ENCODE measurements around the gene DUSP5.

DUSP5 gene

DNA sequence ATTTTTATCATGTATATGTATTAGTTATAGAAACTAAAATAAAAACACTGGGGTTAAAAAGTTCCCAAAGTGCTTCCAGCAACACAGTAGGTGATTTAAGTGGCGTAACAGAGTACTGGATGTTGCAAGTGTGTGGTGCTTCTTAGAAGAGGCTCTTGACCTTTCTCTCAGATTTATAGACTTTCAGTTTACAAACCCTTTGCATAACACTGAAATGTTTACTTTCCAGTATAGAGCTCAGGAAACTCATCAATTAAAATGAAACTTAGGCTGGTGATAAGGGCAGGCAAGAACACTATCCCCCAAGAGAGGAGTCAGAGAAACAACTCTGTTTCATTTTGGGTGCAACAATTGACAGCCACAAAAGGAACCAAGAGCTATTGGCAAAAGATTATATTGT lies 42.3 kb downstream of the DUSP5 start:
- Histone ChIP-seq H3K9me3 (no peaks in the 10 kb centered on the region), H3K36me3 (no peaks in the 10 kb centered on the region), H3K4me3 (ENCODE audit: low read depth, low read length) (no peak overlapping the region), H3K4me1 (no peaks in the 10 kb centered on the region), H3K27me3 (no peaks in the 10 kb centered on the region)
- no peak for DNase-seq
- TF ChIP-seq, protein P1, sequence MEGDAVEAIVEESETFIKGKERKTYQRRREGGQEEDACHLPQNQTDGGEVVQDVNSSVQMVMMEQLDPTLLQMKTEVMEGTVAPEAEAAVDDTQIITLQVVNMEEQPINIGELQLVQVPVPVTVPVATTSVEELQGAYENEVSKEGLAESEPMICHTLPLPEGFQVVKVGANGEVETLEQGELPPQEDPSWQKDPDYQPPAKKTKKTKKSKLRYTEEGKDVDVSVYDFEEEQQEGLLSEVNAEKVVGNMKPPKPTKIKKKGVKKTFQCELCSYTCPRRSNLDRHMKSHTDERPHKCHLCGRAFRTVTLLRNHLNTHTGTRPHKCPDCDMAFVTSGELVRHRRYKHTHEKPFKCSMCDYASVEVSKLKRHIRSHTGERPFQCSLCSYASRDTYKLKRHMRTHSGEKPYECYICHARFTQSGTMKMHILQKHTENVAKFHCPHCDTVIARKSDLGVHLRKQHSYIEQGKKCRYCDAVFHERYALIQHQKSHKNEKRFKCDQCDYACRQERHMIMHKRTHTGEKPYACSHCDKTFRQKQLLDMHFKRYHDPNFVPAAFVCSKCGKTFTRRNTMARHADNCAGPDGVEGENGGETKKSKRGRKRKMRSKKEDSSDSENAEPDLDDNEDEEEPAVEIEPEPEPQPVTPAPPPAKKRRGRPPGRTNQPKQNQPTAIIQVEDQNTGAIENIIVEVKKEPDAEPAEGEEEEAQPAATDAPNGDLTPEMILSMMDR (IDR thresholded peaks at IDR 0.05; ENCODE audit: low read depth, low read length): no peak

DNA sequence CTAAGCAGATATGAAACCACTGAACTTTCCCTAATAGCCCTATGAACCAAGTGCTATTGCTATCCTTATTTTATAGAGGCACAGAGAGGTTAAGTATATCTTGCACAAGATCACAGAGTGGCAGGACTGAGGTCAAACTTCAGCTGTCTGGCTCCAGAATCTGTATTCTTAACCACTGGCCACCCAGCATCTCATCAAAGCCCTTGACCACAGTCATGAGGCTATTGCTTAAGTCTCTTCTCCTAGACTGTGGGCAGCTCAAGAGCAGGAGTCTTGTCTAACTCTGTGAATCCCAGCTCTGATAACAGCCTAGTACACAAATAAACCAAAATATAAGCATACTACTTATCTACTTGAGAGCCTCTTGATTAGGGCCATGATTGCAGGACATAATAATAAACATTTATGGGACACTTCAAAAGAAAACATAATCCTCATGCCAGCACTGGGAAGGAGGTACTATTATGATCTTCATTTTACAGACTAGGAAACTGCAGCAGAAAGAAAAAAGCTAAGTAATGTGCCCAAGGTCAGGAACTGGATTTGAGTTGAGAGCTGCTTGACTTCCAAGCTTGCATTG lies 47.3 kb downstream of the DUSP5 start:
- no peaks in the 10 kb centered on the region for H3K27me3 ChIP-seq
- no peak overlapping the region for H3K4me3 ChIP-seq (ENCODE audit: low read depth, low read length)
- TF ChIP-seq, protein P1 (IDR thresholded peaks at IDR 0.05; ENCODE audit: low read depth, low read length): no peak
- DNase-seq: no peak
- no peaks in the 10 kb centered on the region for H3K4me1 ChIP-seq
- no peaks in the 10 kb centered on the region for H3K9me3 ChIP-seq
- no peaks in the 10 kb centered on the region for H3K36me3 ChIP-seq

DNA sequence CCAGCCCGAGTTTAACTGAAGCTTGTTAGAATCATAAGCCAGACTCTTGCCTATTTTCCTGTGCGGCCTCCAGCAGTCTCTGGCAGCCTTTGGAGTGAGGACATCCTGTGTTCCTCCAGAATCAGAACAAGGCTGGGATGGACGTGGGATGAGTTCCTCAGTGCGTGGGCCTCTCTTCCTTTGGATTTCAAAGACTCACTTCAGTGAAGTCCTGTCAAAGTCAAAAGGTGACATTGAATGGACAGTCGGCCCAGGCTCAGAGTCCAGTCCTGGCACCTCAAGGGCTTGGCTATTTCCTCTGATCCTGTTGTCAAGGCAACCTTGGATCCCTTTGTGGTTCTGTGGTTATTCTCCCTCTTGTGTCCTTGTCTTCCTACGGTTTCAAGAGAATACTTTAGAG lies 48.4 kb downstream of the DUSP5 start:
- TF ChIP-seq, protein P1 (IDR thresholded peaks at IDR 0.05; ENCODE audit: low read depth, low read length): no peak
- no peak overlapping the region for H3K4me3 ChIP-seq (ENCODE audit: low read depth, low read length)
- H3K4me1 ChIP-seq: no peaks in the 10 kb centered on the region
- H3K36me3 ChIP-seq: no peaks in the 10 kb centered on the region
- no peaks in the 10 kb centered on the region for H3K27me3 ChIP-seq
- H3K9me3 ChIP-seq: no peaks in the 10 kb centered on the region
- no peak for DNase-seq

DNA sequence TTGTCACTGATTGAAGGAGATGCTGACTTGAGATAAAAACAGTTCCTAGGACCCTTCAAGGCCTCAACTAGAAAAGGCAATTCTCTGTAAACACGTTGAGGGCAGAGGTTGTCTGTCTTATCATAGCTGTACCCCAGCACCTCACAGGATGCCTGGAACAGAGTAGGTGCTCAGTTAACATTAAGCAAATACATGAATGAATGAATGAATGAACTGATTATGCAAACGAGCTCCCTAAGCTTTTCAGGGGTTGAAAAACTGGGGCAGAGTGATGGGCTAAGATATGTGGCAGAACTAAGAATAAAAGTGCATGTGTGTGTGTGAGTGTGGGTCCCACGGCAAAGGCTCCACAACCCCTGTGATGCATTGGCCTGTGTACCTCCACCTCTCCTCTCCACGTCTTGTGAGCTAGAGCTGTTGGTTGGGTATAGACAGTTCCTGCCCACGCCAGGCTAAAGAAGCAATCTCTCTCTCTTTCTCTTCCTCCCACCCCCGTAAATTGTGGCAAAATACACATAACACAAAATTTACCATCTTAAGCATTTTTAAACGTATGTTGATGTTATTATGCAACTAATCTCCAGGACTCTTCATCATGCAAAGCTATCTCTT lies 48.9 kb downstream of the DUSP5 start:
- no peak for DNase-seq
- Histone ChIP-seq H3K9me3 (no peaks in the 10 kb centered on the region), H3K4me1 (no peaks in the 10 kb centered on the region), H3K27me3 (no peaks in the 10 kb centered on the region), H3K4me3 (ENCODE audit: low read depth, low read length) (no peak overlapping the region), H3K36me3 (no peaks in the 10 kb centered on the region)
- TF ChIP-seq, protein P1 (IDR thresholded peaks at IDR 0.05; ENCODE audit: low read depth, low read length): no peak

DNA sequence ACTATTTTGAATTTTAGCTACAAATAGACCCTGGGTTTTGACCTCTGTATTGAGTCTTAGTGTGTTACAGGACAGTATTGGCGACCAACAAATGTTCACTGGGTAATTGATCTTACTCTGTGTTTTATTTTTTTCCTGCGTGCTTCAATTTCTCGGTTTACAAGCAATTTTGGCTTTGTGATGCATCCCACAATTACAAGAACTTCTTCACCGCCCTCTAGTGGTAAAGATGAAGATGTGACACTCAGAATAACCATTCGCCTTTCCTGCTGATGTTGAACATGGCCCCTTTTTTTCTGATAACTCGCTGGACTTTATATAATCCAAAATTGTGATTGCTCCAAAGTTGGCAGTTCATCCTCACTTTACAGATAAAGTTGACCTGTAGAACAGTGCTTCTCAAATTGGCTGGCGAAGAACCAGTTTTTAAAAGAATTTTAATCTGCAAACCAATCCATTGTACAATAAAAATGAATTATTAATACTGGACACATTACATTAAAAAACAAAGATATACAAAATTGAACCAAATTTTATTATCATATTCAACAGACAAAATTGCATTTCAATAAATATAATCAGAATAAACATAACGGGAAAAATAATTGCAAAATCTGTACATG lies 49.5 kb downstream of the DUSP5 start:
- no peaks in the 10 kb centered on the region for H3K9me3 ChIP-seq
- TF ChIP-seq, protein P1 (IDR thresholded peaks at IDR 0.05; ENCODE audit: low read depth, low read length): peak; percentile 84
- H3K4me3 ChIP-seq (ENCODE audit: low read depth, low read length): no peak overlapping the region
- H3K4me1 ChIP-seq: no peaks in the 10 kb centered on the region
- no peaks in the 10 kb centered on the region for H3K36me3 ChIP-seq
- H3K27me3 ChIP-seq: no peaks in the 10 kb centered on the region
- DNase-seq: no peak

DNA sequence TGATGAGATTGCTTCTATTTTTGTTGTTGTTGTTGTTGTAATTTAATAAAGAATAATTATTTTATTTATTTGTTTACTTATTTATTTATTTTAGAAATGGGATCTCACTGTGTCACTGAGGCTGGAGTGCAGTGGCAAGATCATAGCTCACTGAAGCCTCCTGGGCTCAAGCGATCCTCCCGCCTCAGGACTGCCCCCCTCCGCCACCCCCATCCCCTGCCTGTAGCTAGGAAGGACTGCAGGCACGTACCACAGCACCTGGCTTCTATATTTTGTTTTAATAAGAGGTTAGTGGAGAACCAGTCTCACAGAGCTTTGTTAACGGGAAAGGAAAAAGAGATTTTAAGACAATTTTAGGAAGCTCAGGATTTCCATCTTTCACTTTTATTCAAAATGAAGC lies 50.3 kb downstream of the DUSP5 start:
- Histone ChIP-seq H3K36me3 (no peaks in the 10 kb centered on the region), H3K27me3 (no peaks in the 10 kb centered on the region), H3K9me3 (no peaks in the 10 kb centered on the region), H3K4me1 (no peaks in the 10 kb centered on the region), H3K4me3 (ENCODE audit: low read depth, low read length) (no peak overlapping the region)
- TF ChIP-seq, protein P1 (IDR thresholded peaks at IDR 0.05; ENCODE audit: low read depth, low read length): no peak
- DNase-seq: no peak
